ENCODE data around the gene GANC. TPM values are rescaled to one million over a fixed set of nuclear protein-coding genes. Genes with fewer than 3 reads are reported as not detected.

The GANC gene
- total RNA-seq, 1 experiment from 2014 or later, result 15.8 TPM

- H2BK12ac ChIP-seq (ENCODE audit: insufficient read length, low read depth, low read length), result no peak overlapping the region
- Mint-ChIP-seq H3K36me3 (ENCODE audit: insufficient read depth in 1 of 3, low read depth in 3 of 3) (no peaks in the 10 kb centered on the region), H3K4me1 (peaks cover 0 to 2% of the 10 kb centered on the region in 2 experiments; a peak in 1 of 4 replicates), H3K9me3 (no peaks in the 10 kb centered on the region; a peak in 1 of 5 replicates), H3K27ac (no peak overlapping the region), H3K4me3 (no peak overlapping the region), H3K27me3 (ENCODE audit: low read depth) (no peaks in the 10 kb centered on the region)
- H4K20me1 ChIP-seq (ENCODE audit: control insufficient read depth, insufficient read depth, insufficient read length), result no peaks in the 10 kb centered on the region
- H2BK15ac ChIP-seq (ENCODE audit: low read depth, low read length), result no peak overlapping the region
- no peak overlapping the region for H2AK5ac ChIP-seq (ENCODE audit: insufficient read length, low read length)
- H3K27ac ChIP-seq (ENCODE audit: insufficient read length, low read depth, low read length), result no peak overlapping the region
- no peaks in the 10 kb centered on the region for H3K79me1 ChIP-seq (ENCODE audit: insufficient read depth, low read depth, low read length, poor library complexity, severe bottlenecking)
- no CpG with 5 or more reads among the region's 2 CpGs for WGBS (ENCODE audit: extremely low coverage, insufficient read length, low lambda C conversion rate)
- H3K9ac ChIP-seq (ENCODE audit: extremely low read depth, insufficient read length, low read length), result no peak overlapping the region
- no peak overlapping the region for H3K23ac ChIP-seq (ENCODE audit: insufficient read length, low read depth, low read length)
- H3K56ac ChIP-seq (ENCODE audit: insufficient read length, low read depth, low read length), result no peak overlapping the region
- H4K5ac ChIP-seq (ENCODE audit: insufficient read length, low read depth, low read length), result no peak overlapping the region
- H3K4ac ChIP-seq (ENCODE audit: low read depth, low read length), result no peak overlapping the region
- no peak overlapping the region for H4K8ac ChIP-seq (replicated peaks; ENCODE audit: insufficient read length, low read depth, low read length)
- H3K27me3 ChIP-seq (ENCODE audit: insufficient read depth, low read length), result no peaks in the 10 kb centered on the region
- no peaks in the 10 kb centered on the region for H3K9me3 ChIP-seq (ENCODE audit: control insufficient read depth, low read depth, low read length)
- DNase-seq, result no peak
- no peak overlapping the region for H2BK5ac ChIP-seq (ENCODE audit: insufficient read length, low read length)
- H2BK20ac ChIP-seq (ENCODE audit: low read depth, low read length, poor library complexity, severe bottlenecking), result no peak overlapping the region
- no peaks in the 10 kb centered on the region for H3K4me1 ChIP-seq (ENCODE audit: insufficient read depth, low read length)
- H3K18ac ChIP-seq (ENCODE audit: insufficient read length, low read depth, low read length), result no peak overlapping the region
- no peak overlapping the region for H3K4me2 ChIP-seq (ENCODE audit: insufficient read depth, insufficient read length, low read length)
- no peak overlapping the region for H3T11ph ChIP-seq (ENCODE audit: low read length)
- H3K79me2 ChIP-seq (ENCODE audit: insufficient read depth, low read length), result no peaks in the 10 kb centered on the region
- H2AFZ ChIP-seq (ENCODE audit: low read length), result no peak overlapping the region
- TF ChIP-seq, protein P1, sequence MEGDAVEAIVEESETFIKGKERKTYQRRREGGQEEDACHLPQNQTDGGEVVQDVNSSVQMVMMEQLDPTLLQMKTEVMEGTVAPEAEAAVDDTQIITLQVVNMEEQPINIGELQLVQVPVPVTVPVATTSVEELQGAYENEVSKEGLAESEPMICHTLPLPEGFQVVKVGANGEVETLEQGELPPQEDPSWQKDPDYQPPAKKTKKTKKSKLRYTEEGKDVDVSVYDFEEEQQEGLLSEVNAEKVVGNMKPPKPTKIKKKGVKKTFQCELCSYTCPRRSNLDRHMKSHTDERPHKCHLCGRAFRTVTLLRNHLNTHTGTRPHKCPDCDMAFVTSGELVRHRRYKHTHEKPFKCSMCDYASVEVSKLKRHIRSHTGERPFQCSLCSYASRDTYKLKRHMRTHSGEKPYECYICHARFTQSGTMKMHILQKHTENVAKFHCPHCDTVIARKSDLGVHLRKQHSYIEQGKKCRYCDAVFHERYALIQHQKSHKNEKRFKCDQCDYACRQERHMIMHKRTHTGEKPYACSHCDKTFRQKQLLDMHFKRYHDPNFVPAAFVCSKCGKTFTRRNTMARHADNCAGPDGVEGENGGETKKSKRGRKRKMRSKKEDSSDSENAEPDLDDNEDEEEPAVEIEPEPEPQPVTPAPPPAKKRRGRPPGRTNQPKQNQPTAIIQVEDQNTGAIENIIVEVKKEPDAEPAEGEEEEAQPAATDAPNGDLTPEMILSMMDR (conservative IDR thresholded peaks at IDR 0.05), result no peak
- no peak overlapping the region for H4K91ac ChIP-seq (ENCODE audit: insufficient read length, low read depth, low read length)
- H2BK120ac ChIP-seq (ENCODE audit: low read depth, low read length, poor library complexity, severe bottlenecking), result no peak overlapping the region
- no peaks in the 10 kb centered on the region for H3K23me2 ChIP-seq (ENCODE audit: insufficient read length, low read depth, low read length, poor library complexity, severe bottlenecking)
- H3K14ac ChIP-seq (ENCODE audit: insufficient read depth, low read length), result no peak overlapping the region
These were observed 46.2 kb downstream of the GANC start for GRCh38 chr15:42319206-42319605.
